GM12878 (cell line): ENCODE measurements around the gene ABCA7. TPM values are rescaled to one million over a fixed set of nuclear protein-coding genes. Genes with fewer than 3 reads are reported as not detected.

Experiments used
- ATAC-seq: fragments of 200-7000 bp; cut with Tn5 transposase; 3 replicates; pipeline ENCODE4 v1.9.1; 2020; ENCODE audit warnings: mild to moderate bottlenecking, moderate library complexity
- BruUV-seq: library from RNA; stranded (reverse); fragments of 400-500 nt; replicated peaks from 2 replicates; lab custom pipeline; 2021; lab: Mats Ljungman, UMichigan
- CTCF ChIA-PET: fragments of 300-600 bp; sonication (Branson Sonifier 250); formaldehyde crosslinking; extraction: SDS; loops from one replicate; lab custom pipeline; 2021; ENCODE audit warnings: inconsistent platforms; lab: Yijun Ruan, JAX
- POLR2A ChIA-PET: fragments of 350-600 bp; formaldehyde crosslinking; extraction: SDS; loops from one replicate; lab custom pipeline; 2021; ENCODE audit warnings: inconsistent platforms; lab: Charles Lee
- RAD21 ChIA-PET: fragments of 300-600 bp; sonication (Branson Sonifier 250); formaldehyde crosslinking; loops from one replicate; lab custom pipeline; 2023; ENCODE audit warnings: antibody characterized with exemption; ENCODE audit not compliant: unreplicated experiment; lab: Charles Lee
- SMC1A ChIA-PET: fragments of 300-600 bp; sonication (Branson Sonifier 250); formaldehyde crosslinking; loops from one replicate; lab custom pipeline; 2023; ENCODE audit not compliant: unreplicated experiment, uncharacterized antibody; lab: Charles Lee
- DNase-seq: peaks from one replicate; pipeline ENCODE4 v3.0.0-alpha.2; 2011; ENCODE audit warnings: low read depth, low spot score
- FAIRE-seq: peaks from 3 replicates; lab custom pipeline; 2011; peaks lifted over from hg19 to GRCh38; lab: Jason Lieb, UNC
- H2AFZ ChIP-seq: 2 replicates; pipeline ENCODE4 v1.6.0; 2011; ENCODE audit warnings: low read depth, low read length, control low read depth; ENCODE audit not compliant: control insufficient read depth
- H3K27ac ChIP-seq: 2 replicates; pipeline ENCODE4 v1.5.1; 2011; ENCODE audit warnings: control low read depth; ENCODE audit not compliant: control insufficient read depth, insufficient read depth
- H3K27me3 ChIP-seq, 2 experiments: replicated peaks in 1 of 2; 2 replicates each; pipeline versions ENCODE4 v1.6.0 to v1.6.1; 2011; ENCODE audit warnings: low read length in 1 of 2; ENCODE audit not compliant: control insufficient read depth in 2 of 2, insufficient read depth in 2 of 2
- H3K36me3 ChIP-seq, 2 experiments: 2 replicates each; pipeline ENCODE4 v1.5.1; 2011; ENCODE audit warnings: low read length in 1 of 2; ENCODE audit not compliant: control insufficient read depth in 2 of 2, insufficient read depth in 2 of 2
- H3K4me1 ChIP-seq: 2 replicates; pipeline ENCODE4 v1.6.1; 2011; ENCODE audit warnings: mild to moderate bottlenecking, low read length, moderate library complexity, mixed read lengths; ENCODE audit not compliant: control insufficient read depth, insufficient read depth
- H3K4me2 ChIP-seq: 2 replicates; pipeline ENCODE4 v1.6.0; 2011; ENCODE audit warnings: control low read depth; ENCODE audit not compliant: control insufficient read depth, insufficient read depth
- H3K4me3 ChIP-seq: fragments of 200-600 bp; sonication (generic); 2 replicates; pipeline ENCODE4 v1.5.1; 2016
- H3K79me2 ChIP-seq: 2 replicates; pipeline ENCODE4 v1.6.0; 2011; ENCODE audit warnings: low read length; ENCODE audit not compliant: control insufficient read depth, insufficient read depth
- H3K9ac ChIP-seq: 2 replicates; pipeline ENCODE4 v1.8.0; 2011; ENCODE audit warnings: low read length, control low read depth, mixed read lengths; ENCODE audit not compliant: control insufficient read depth, insufficient read depth
- H3K9me3 ChIP-seq: replicated peaks from 3 replicates; pipeline ENCODE4 v1.5.1; 2011; ENCODE audit warnings: mild to moderate bottlenecking, low read length; ENCODE audit not compliant: control insufficient read depth, insufficient read depth
- H4K20me1 ChIP-seq: 2 replicates; pipeline ENCODE4 v1.6.0; 2011; ENCODE audit not compliant: control insufficient read depth, insufficient read depth
- BCLAF1 ChIP-seq: fragments of 450-650 bp; IDR thresholded peaks from 2 replicates; pipeline ENCODE4 v1.6.1; 2017; ENCODE audit warnings: antibody characterized with exemption, mild to moderate bottlenecking, moderate library complexity
- CBX3 ChIP-seq: fragments of 200-600 bp; sonication (generic); IDR thresholded peaks from 2 replicates; pipeline ENCODE4 v1.6.1; 2016; ENCODE audit warnings: low read depth, borderline replicate concordance
- CEBPB ChIP-seq, 2 experiments: fragments of 150-350 bp in 1 of 2; IDR thresholded peaks; 2 replicates each; pipeline ENCODE4 v1.6.1; 2012 to 2014; ENCODE audit warnings: low read depth in 2 of 2, low read length in 2 of 2, borderline replicate concordance in 1 of 2, inconsistent platforms in 1 of 2
- CHD1 ChIP-seq: IDR thresholded peaks from 2 replicates; pipeline ENCODE4 v1.6.1; 2012; ENCODE audit warnings: low read depth, low read length, improper control_type of control experiment
- E2F8 ChIP-seq: fragments of 450-650 bp; IDR thresholded peaks from 2 replicates; pipeline ENCODE4 v1.6.1; 2018; ENCODE audit warnings: mild to moderate bottlenecking, low read depth, moderate library complexity; ENCODE audit not compliant: partially characterized antibody
- EZH2 ChIP-seq: IDR thresholded peaks from 2 replicates; pipeline ENCODE4 v1.6.1; 2012; ENCODE audit warnings: low read depth, mild to moderate bottlenecking, control low read depth, inconsistent platforms, low read length, borderline replicate concordance; ENCODE audit not compliant: control insufficient read depth
- FOXM1 ChIP-seq: IDR thresholded peaks from 2 replicates; pipeline ENCODE4 v1.6.1; 2012; ENCODE audit warnings: low read depth, mild to moderate bottlenecking, inconsistent platforms, low read length, moderate library complexity
- HDAC2 ChIP-seq: fragments of 200-600 bp; sonication (generic); IDR thresholded peaks from 2 replicates; pipeline ENCODE4 v1.6.1; 2017
- MEF2B ChIP-seq: fragments of 450-650 bp; IDR thresholded peaks from 2 replicates; pipeline ENCODE4 v1.6.1; 2018; ENCODE audit warnings: mild to moderate bottlenecking, moderate library complexity; ENCODE audit not compliant: partially characterized antibody, poor library complexity, severe bottlenecking
- MYB ChIP-seq: fragments of 150-350 bp; IDR thresholded peaks from 2 replicates; pipeline ENCODE4 v1.6.1; 2014; ENCODE audit warnings: mild to moderate bottlenecking, low read depth, low read length, borderline replicate concordance
- NR2C1 ChIP-seq: fragments of 450-650 bp; IDR thresholded peaks from 2 replicates; pipeline ENCODE4 v1.6.1; 2017; ENCODE audit warnings: antibody characterized with exemption, mild to moderate bottlenecking, moderate library complexity
- RB1 ChIP-seq: fragments of 450-650 bp; formaldehyde crosslinking; IDR thresholded peaks from 2 replicates; pipeline ENCODE4 v1.6.1; 2017; ENCODE audit warnings: mild to moderate bottlenecking, borderline replicate concordance
- RUNX3 ChIP-seq: IDR thresholded peaks from 2 replicates; pipeline ENCODE4 v1.6.1; 2012; ENCODE audit warnings: low read length, inconsistent platforms
- WGBS: methylation state at CpG from one replicate; pipeline ENCODE4 v1.1.6; 2016; ENCODE audit warnings: low lambda C conversion rate; ENCODE audit not compliant: insufficient replicate concordance, insufficient coverage; ENCODE audit errors: missing lambda C conversion rate; 5-methylcytosine and 5-hydroxymethylcytosine counted together
- in situ Hi-C: fragments of 300-500 bp; cut with MboI; formaldehyde crosslinking; loops from 9 replicates; pipeline ENCODE4 v1.14.3; 2018; ENCODE audit warnings: mixed read lengths
- intact Hi-C: fragments of 100-400 bp; cut with micrococcal nuclease; formaldehyde crosslinking; loops from one replicate; pipeline ENCODE4 v1.14.2; 2022; ENCODE audit not compliant: unreplicated experiment
- polyA plus RNA-seq, 11 experiments: library from polyadenylated mRNA; depleted of rRNA in 4 of 11; unstranded in 6 of 11; stranded (reverse) in 5 of 11; fragments of >200 nt; fragmentation: Nextera tagmentation in 4 of 11; fragmentation: Illumina TruSeq in 1 of 11; extraction: Ambion mirVana in 4 of 11; extraction: Trizol in 1 of 11; gene quantifications; 1 replicate in 1 of 11; 2 replicates in 10 of 11; pipeline versions ENCODE4 v1.2.1 to v1.2.3, GENCODE V29; 2011 to 2016; ENCODE audit warnings: inconsistent platforms in 2 of 11, missing spikeins in 2 of 11, low read depth in 1 of 11
- total RNA-seq, 4 experiments: library from RNA; depleted of rRNA in 3 of 4; stranded (reverse); fragments of >200 nt in 3 of 4; fragmentation: Illumina TruSeq in 1 of 4; extraction: Trizol in 1 of 4; gene quantifications; 2 replicates each; pipeline versions ENCODE4 v1.2.1 to v1.2.3, GENCODE V29; 2013 to 2021

Gene ABCA7
- total and polyA plus RNA-seq, 10 of the 15 experiments (the other 5 are each of a cell fraction or from before 2014, with no cell fraction given) = 1.0 to 49.5 (median 14.8) TPM

- CTCF ChIA-PET = interaction anchor here (0.6 to 2.9 kb wide), 9 partner anchors 10 to 182 kb away, joined by 3 to 14 read pairs (median 6); partner anchors contain the start of genes ABCA7 and ARHGAP45
- no peaks in the 10 kb centered on the region; a peak in 1 of 4 replicates for H3K36me3 ChIP-seq
- intact Hi-C loops = loop anchor here (5.0 kb wide), 1 partner anchor 134 kb away; no protein-coding TSS in a partner anchor
These were observed 18.2 kb downstream of the ABCA7 start for GRCh38 chr19:1058112-1058511.

More at GRCh38 chr19:1058112-1058511, 18.2 kb downstream of the ABCA7 start:
- RAD21 ChIA-PET = interaction anchor here (1.0 to 2.2 kb wide), 3 partner anchors 9 to 134 kb away, joined by 4 to 9 read pairs (median 5); partner anchors contain the start of gene ARHGAP45
- no peaks in the 10 kb centered on the region for H3K9me3 ChIP-seq
- WGBS = 68% methylated on average over 5 of the region's 5 CpGs
- H2AFZ ChIP-seq = no peak overlapping the region
- no peak overlapping the region for H3K4me2 ChIP-seq
- TF ChIP-seq CEBPB (IDR thresholded peaks at IDR 0.05; ENCODE audit: borderline replicate concordance in 1 of 2, low read depth in 2 of 2, low read length in 2 of 2) (no peak), BCLAF1 (no peak), CHD1 (no peak), HDAC2 (no peak), NR2C1 (no peak), MYB (no peak), E2F8 (no peak), EZH2 (no peak), CBX3 (no peak), RB1 (no peak), RUNX3 (no peak), FOXM1 (no peak), MEF2B (no peak)
- TF ChIP-seq, all 136 proteins: peak for 0
- Histone ChIP-seq H3K4me3 (no peak overlapping the region), H3K27me3 (no peaks in the 10 kb centered on the region), H3K9ac (no peak overlapping the region), H3K27ac (no peak overlapping the region), H4K20me1 (no peaks in the 10 kb centered on the region), H3K4me1 (no peaks in the 10 kb centered on the region), H3K79me2 (no peaks in the 10 kb centered on the region)
- DNase-seq (no peak), FAIRE-seq (no peak), ATAC-seq (no peak)
- ChIA-PET POLR2A (no interaction called here), SMC1A (interaction anchor here (0.8 to 1.4 kb wide), 3 partner anchors 10 to 45 kb away, joined by 3 to 7 read pairs (median 4); no protein-coding TSS in a partner anchor)
- no TSS peak for BruUV-seq
- in situ Hi-C loops = no loop called here
